ENCODE data around the gene TPRG1.
A peak's percentile ranks its signal among the peaks of the same experiment; 100 is the strongest.

TPRG1 gene

DNA sequence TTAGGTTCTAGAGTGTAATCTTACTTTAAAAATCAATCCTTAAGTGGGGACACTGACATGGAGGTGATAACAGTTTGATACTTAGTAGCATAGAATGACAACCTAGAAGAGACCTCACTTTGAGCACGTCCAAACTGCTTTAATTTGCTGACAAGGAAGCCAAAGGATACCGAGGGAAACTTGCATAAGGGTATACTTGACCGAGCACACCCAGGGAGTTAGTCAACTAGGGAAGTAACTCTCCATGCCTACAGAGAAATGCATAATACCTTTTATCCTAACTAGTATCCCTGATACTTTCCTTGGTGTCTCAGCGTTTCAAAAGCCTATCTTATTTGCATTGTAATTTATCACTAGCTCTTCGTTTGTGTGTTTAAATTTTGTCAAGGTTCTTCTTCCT, 5.5 kb upstream of the TPRG1 start:
- DNase-seq: no peak

DNA sequence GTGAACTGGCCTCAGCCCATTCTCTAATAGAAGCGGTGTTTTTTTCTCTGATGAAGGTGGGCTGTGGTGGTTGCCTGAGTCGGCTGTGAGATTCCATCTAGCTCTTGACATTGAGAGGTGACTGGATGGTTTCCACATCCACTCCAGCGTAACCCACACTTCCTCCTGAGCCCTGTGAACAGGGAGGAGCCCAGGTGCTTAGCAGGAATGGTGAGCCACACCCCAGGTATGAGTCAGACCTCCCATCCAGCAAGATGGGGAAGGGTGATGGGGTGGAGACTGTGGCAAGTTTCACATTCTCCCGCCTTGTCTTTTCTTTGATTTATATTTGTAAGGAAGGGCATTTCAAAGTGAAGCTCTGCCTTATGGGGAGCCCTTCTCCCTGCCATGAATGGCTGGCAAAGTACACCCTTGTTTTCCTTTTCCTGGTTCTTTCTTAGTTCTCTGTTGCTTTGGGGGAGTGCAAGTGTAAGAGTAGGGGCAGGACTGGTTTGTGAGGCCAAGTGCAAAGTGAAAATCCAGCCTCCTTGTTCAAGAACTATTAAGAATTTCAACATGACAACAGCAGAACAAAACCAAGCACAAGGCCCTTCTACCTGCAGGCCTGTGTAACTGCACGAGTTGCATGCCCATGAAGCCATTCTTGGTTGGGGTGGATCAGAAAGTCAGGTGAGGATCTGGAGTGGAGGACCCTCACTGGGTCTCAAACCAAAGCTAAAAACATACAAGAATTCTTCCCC, 4.6 kb upstream of the TPRG1 start:
- no peak for DNase-seq

DNA sequence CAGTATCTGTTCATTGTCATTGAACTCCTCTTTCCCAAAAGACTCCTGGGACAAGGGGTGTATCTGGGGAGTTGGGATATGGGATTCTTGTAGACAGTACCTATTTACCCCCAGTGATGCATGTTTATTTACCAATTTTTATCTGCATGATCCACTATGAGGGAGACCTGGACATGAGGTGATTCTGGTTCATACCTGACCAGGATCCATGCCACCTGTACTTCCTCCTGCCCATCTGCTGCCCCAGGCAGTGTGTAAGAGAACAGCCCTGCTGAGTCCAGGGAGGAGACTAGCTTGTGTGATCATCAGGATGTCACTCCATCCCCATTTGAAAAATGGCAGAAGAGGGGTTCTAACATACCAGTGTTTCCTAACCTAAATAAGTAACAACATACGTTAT, 3.1 kb upstream of the TPRG1 start:
- no peak for DNase-seq

DNA sequence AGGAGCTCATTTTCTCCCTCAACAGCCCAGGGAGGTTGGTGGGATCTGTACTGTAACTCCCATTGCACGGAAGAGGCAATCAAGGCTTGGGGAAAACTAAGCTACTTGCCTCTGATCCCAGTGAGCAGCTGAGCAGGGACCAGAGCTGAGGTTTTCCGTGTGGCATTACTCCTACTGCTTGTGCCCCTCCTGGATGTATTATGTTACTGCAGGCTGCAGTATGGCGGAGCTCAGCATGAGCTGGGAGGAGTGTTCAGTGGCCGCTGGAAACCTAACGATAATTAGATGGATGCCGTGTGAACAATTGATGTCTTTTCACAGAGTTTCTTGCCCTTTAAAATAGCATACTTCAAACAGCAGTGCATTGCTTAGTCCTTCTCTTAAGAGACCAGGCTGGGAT, 2.0 kb upstream of the TPRG1 start:
- no peak for DNase-seq

DNA sequence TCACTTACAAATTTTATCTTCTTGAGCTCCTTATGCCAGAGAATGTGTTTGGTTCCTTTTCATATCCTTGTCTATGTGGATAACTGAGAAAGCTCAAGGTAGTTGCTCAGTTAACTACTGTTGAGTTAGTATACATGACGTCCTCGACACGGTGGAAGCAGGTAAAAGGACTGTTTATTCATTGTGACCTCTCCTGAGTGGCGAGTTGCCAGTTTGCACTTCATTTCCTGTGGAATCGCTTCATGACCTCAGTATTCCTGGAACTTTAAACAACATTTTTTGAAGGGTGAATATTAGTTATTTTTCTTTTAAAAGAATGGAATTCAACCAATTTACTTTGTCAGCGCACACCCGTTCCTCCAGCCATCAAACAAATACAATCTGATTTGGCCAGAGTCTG, 1.2 kb upstream of the TPRG1 start:
- DNase-seq: no peak

DNA sequence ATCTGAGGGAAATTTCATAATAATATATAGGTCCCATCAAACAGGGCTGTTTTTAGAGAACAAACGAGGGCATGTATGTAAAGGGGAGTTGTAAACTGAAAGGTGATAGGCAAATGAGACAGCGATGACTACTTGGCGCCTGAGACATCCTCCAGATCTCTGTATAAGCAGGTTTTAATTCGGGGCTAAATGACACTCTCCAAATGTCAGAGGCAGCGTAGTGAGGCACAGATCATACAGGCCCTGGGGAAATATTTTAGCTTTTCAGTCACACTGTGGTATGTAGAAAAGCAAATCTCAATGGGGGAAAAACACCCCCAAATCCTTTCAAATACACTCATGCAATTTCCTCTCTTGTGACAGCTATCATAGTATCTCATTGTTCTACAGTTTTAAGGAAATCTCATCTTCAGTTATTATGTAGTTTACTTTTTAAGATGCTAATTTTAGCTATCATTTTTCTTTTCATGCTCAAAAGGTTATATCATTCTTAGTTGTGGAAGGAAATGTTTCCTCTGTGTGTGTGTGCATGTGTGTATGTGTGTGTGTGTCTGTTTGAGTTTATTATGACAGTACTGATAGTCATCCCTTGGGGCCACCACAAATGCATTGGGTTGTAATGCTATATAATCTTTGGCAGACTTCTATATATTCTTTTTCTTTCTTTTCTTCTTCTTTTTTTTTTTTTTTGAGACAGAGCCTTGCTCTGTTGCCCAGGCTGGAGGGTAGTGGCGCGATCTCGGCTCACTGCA, 1.1 kb downstream of the TPRG1 start:
- no peak for DNase-seq

DNA sequence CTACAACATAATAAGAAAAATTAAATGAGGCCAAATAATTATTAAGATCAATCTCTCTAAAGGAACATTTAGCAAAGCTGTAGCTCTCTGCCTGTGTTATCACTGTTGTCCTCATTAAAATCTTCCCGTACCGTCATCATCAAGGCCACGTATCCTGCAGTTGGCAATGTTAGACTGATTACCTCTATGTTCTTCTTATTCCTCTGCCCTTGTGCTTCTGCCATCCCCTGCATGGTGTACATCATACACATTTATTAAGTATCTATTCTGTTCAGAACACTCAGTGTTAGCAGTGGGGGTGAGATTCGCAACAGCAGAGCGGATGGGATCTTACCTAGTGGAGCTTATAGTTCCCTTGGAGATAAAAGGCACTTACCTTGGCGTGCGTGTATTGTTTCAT, 12.8 kb downstream of the TPRG1 start:
- DNase-seq: no peak

DNA sequence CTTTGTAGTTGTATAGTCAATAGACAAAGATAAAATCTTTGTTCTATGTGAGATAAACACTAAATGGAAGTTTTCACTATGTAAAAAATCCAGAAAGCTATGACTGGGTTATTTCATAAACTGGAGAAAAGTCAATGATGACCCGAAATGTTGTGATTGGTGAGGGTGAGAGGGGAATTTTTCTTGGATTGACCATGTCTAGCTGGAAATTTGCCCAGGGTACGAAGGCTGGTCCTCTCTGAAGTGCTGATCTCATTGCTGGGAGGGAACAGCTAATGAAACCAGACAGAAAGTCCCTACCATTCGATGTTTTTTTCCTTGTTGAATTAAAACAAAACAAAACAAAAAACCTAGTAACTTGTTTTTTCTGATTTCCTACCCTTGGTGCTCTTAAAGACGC, 14.3 kb downstream of the TPRG1 start:
- DNase-seq: no peak

DNA sequence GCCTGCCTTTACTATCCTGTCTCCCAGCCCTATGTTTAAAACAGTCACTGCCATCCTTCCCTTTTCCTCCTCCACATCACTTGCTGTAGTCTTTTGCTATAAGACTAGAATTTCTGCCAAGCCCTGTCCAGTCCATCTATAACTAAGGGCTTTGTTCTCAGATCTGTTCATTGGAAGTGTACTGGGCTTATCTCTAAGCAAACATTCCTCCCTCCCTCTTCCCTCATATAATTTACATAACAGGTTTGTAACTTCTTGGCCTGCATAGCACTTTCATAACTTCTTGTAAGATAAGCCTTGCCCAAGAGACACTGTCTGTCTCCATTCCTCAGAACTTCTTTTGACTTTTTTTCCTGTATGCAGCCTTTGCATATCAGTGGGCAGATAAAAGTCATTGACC, 16.7 kb downstream of the TPRG1 start:
- no peak for DNase-seq

DNA sequence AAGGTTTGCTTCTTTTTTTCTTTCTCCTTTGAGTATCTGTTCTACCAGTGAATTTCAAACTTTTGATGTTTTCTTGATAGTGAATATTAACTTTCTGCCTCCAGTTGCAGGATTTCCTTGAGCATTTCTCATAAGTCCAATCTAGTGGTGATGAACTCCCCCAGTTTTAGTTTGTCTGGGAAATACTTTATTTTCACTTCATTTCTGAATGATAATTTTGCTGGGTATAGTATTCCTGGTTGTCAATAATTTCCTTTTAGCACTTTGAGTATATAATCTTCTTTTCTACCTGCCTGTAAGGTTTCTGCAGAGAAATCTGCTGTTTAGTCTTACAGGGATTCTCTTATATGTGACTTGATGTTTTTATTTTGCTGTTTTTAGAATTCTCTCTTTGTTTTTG, 21.0 kb downstream of the TPRG1 start:
- DNase-seq: no peak

DNA sequence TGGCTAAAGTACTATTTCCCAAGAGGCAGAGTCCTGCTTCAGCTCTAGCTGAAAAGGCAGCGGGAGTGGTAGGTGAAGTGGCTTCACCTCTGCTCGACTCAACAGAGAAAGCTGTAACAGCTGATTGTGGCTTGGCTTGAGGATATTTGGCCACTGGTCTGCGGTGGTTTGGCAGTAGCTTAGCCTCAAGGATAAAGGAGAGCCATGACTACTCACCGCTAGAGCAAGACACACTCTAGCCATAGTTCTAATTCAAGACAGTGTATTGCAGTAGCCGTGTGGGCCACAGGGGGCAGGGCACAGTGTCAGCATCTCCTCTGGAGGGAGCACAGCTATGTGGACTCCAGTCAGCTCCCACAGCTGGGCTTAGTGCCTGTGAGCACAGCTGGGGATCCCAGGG, 23.5 kb downstream of the TPRG1 start:
- no peak for DNase-seq

DNA sequence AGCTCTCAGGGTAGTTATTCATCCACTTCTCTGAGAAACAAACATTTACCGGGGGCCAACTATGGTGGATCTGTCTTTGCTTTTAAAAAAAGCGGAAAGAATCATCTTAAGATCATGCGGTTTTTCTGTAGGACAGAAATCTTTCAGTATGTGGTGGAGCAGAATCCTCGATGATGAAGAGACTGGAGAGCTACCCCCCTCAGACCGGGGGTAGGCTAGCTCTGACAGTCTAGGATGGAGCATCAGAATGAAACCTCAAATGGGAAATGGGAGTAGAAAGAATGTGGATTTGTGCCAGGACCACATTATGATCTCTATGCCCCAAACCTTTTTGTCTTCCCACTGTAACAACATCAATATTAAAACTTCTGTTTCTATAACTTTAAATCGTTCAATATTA, 30.3 kb downstream of the TPRG1 start:
- no peak for DNase-seq

DNA sequence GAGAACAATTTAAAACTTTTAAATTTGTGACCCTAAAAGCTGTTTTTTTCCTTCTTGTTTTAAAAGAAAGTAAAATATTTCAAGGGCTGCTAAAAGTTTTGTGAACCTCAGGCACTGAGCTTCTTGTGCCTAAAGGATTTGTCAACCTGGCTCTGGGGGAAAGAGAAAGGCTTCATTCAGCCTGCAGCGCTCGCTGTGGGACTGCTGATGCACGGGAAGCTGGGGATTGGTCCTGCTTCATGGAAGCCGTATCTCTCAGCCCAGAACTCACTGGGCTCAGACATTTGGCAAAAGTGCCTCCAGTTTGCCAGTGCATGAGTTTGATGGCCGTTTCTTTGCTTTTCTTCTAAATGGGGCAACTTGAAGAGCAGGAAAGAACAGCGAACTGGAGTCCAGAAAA, 30.8 kb downstream of the TPRG1 start:
- no peak for DNase-seq

DNA sequence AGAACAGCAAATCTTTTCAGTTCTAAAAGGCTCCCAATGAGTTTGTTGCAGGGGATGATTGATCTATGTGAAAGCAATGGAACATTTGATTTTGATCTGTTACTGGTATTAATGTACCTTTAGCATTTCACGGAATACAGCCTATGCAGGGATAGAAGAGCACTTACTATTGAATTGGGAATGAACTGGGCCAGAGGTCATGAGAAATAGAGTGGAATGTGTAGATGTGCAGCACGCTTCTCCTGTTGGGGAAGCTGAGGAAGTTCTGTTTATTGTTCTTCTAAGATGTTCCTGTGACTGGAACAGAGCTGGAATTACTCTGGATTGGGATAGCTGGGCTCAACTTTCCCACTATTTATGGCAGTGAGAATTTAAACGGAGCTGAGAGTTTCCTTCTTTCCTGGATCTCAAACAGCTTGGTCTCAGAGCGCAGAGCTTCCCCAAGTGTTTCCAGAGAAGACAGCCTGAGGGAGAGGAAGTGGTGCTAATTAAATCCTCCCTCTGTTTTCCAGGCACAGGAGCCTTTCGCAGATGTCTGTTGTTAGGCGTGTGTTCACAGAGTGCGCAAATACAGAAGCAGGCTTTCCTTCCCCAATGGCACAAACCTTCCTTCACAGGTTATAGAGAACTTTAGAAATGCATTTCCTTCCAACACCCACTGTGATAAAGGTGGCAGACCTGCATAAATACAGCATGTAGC, 32.5 kb downstream of the TPRG1 start:
- no peak for DNase-seq

DNA sequence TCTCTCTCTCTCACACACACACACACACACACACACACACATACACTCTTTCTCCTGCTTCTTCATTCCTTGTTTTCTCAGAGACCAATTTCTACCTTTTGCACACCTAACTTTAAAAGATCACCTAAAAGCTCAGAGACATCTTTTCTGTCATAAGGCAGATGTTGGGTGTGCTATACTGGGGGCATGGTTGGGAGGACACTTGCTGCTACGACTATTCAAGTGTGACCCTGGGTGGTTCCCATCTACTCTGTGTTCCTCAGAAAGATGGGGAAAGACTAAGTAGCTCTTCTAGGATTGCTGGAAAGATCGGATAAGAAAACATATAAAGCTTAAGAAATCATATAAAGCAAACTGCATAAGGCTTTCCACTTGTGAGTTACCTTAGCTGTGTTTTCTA, 33.2 kb downstream of the TPRG1 start:
- DNase-seq: no peak

DNA sequence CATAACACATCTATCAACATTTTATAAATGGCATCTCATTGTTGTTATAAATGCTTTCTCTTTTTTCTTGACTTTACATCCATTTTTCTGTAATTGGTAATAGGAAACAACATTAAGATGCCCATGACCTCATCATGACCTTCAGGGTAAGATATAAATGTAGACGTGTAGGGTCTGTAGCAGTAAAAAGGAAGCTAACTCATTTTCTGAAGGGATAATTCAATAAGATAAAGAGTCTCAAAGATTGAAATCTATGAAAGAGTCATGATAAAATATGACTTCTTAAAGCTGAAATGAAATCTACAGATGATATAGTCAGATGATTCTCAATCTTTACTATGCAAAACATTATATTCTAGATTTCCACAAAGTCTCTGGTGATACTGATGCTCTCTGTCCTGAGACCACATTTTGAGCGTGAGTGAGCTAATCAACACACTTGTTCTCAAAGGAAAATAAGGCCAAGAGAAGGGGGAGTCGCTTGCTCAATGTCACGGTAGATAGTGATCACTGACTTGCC, 38.5 kb downstream of the TPRG1 start:
- no peak for DNase-seq

DNA sequence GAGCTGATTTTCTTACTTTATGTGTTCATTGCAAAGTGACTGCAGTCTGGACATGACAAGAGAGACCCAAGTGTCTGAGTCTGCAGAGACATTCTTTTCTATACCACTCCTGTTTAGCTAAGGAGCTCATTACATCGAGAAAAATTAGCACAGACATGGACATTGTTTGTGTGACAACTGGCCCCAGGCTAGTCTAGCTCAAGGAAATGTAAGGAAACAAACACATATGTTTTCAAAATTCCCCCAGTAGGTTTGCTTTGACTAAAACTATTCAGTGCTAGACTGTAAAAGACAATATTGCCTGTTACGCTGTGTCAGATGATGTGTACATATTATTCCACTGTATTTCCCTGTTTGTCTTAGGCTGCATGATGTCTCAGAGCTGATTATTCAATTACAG, 40.9 kb downstream of the TPRG1 start:
- no peak for DNase-seq

DNA sequence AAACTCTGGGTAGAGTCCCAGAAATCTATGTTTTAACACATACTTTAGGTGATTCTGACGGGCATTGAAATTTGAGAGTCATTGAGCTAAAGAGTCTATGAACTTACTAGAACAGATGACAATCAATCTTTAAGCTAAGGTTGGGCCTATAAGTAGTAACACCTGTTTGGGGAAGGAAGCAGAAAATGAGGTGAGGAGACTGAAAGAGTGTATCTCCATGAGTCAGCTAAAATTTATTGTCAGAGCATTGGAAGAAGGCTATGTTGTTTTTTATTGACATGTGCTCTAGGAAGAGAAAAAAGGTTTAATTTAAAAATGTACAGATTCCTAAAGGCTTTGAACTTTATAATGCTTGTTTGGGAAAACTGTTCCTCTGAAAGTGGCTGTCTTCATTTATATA, 42.9 kb downstream of the TPRG1 start:
- DNase-seq: no peak

DNA sequence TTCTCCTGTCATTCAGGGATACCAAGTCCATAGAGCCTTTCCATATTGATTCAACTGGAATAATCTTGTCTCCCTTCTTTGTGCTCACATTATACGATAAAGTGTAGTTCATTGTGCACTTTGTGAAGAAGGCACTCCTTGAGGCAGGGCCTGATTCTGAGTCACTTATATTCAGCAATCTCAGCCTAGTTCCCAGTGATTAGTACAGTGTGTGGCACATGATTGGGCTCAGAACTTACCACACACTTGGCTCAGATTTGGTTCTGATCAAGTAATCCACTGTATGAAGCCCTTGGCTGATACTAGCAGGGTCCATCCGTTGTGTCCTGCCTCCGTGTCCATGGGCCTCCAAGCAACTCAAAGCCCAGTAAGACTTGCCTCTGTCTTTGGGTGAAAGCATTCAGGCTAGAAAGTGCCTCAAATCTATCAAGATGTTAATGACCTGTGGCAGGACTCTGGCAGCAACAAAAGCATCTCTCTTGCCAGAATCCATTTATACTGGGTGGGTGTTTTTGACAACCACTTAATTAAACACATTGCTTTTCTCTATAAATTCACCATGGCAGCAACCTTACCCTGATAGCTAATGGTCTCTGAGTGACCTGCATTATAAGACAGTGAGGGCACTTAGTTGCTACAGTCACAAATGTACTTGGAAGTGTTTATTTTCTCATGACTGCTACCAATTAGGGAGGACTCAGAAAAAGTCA, 51.3 kb downstream of the TPRG1 start:
- peak; percentile 77 for DNase-seq

DNA sequence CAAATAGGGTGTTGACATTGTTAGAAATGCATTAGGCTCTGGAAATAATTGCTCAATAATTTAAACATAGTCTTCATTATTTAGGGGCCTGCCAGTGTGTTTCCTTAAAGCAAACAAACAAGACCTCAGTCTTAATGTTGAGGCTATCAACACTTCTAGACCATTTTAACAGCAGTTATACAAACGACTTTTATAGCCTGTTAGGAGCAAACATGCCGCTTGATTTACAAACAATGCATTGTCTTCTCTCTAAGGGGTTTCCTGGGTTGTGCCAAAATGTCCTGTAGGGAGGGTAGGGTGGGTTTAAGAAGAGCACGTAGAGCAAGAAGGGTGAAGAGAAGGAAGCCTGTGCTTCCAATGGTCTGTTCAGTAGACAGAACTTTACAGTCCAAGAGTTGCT, 53.7 kb downstream of the TPRG1 start:
- no peak for DNase-seq

DNA sequence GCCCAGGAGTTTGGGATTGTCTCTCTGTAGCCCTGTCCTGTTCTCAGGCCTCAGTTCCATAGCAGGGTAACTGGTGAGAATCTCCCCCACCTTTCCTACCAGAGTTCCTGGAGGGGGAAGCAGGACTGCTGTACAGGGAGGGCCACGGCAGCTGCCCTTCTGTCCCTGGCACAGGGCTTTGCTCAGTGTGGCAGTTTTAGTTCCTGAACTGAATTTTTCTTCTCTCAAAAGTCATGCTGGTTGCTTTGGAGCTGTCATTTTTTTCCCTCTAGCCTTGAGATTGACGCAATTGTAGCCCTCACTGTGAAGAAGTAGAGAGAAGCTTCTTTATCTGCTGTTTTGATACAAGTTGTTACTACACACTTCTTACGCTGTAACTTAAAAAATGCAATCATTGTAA, 55.5 kb downstream of the TPRG1 start:
- no peak for DNase-seq

DNA sequence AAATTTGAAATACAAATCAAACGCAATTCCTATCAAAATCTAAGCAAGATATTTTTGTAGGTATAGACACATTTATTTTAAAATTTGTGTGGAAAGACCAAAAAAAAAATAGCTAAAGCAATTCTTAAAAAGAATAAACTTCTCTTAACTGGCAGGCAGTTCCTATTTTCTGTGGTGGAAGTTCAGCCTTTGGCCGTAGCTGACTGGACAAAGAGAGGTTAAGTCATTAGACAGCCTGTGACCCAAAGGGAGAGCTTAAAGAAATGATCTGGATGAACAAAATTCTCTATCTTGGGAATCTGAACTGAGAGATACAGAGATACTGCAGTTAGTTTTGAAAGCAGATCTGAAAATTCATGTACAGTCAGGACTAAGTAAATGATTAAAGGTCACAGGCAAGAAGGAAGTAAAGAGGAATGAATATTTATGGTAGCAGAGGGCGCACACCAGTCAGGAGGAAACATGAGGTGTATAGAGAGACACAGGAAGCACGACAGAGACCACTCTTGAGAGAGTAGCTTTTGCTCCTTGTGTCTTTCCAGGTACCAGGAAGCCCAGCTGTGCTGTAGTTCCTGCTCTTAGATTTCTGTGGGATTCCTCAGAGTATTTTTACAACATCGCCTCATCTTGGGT, 57.5 kb downstream of the TPRG1 start:
- DNase-seq: no peak

DNA sequence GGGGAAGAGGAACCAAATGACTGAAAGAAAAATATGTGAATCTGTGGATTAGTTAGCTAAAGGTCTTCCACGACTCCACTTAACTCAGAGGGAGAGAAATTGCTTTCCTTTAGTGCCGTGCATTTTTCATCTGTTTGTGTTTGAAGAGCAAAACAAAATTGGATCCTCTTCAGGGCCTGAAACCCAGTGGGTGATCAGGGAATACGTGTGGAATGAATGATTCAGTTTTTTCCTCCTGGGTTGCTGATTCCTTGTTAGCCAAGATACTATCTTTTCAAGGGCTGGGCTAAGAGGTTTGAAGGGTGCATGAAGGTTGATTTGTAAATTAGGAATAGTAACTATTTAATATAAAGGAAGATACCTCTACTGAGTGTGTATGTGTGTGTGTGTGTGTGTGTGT, 61.0 kb downstream of the TPRG1 start:
- DNase-seq: no peak
